K562 (cell line): ENCODE results near the gene NXN.

ENCODE experiments used
- CTCF ChIP-seq, 3 experiments: IDR thresholded peaks in 2 of 3; conservative IDR thresholded peaks in 1 of 3; 2 replicates each; pipeline ENCODE4 v1.5.1; 2011 to 2012; ENCODE audit warnings: low read length in 3 of 3, mild to moderate bottlenecking in 3 of 3, control low read depth in 2 of 3, improper control_type of control experiment in 1 of 3, inconsistent platforms in 1 of 3, low read depth in 1 of 3, mixed read lengths in 1 of 3, moderate library complexity in 1 of 3; ENCODE audit not compliant: insufficient read depth in 2 of 3
- PHTF2 ChIP-seq: fragments of 250-450 bp; sonication (Bioruptor Pico); IDR thresholded peaks from 2 replicates; pipeline ENCODE4 v1.5.0; 2021; ENCODE audit warnings: mild to moderate bottlenecking
- POLR2A ChIP-seq: fragments of 450-650 bp; conservative IDR thresholded peaks from 2 replicates; pipeline ENCODE4 v1.6.1; 2016
- STAT5A ChIP-seq: IDR thresholded peaks from 2 replicates; pipeline ENCODE4 v1.6.1; 2012; ENCODE audit warnings: low read length, inconsistent platforms, borderline replicate concordance
- USF2 ChIP-seq: sonication (generic); formaldehyde crosslinking; IDR thresholded peaks from 2 replicates; pipeline ENCODE4 v1.5.0; 2020; ENCODE audit warnings: missing genetic modification reagents

DNA sequence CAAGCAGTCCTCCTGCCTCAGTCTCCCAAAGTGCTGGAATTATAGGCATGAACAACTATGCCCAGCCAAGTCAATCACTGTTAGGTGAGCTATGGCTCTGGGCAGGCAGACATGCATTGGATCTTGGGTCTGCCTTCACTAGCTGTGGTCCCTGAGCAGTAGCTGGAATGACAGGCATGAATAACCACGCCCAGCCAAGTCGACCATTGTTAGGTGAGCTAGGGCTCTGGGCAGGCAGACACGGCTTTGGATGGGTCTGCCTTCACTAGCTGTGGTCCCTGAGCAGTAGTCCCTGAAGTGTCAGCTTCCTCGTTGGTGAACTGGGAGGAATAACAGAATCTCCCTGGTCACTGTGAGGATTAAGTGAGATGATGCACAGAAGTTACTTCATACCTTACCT is 191.0 kb downstream of the NXN start:
- TF ChIP-seq CTCF (IDR thresholded peaks at IDR 0.05 in 2 of 3, conservative IDR thresholded peaks at IDR 0.05 in 1 of 3; ENCODE audit: insufficient read depth in 2 of 3, low read depth in 1 of 3, low read length in 3 of 3): no peak
- TF ChIP-seq STAT5A: no peak
- TF ChIP-seq USF2: no peak
- no peak for TF ChIP-seq PHTF2
- no peak for TF ChIP-seq POLR2A
